ENCODE results near the gene ZNF827. TPM values are rescaled to one million over a fixed set of nuclear protein-coding genes. Genes with fewer than 3 reads are reported as not detected.

Gene ZNF827
- total RNA-seq, 1 donor = 16.3 TPM

GRCh38 chr4:145868637-145869409 is 69.8 kb downstream of the ZNF827 start:
- no peak overlapping the region for H3K27ac ChIP-seq (ENCODE audit: low read depth, low read length)
- H3K4me1 ChIP-seq (ENCODE audit: insufficient read depth, low read length) = no peaks in the 10 kb centered on the region
- no peak overlapping the region for H3K4me3 ChIP-seq (ENCODE audit: insufficient read depth, low read length)
- H3K79me2 ChIP-seq (ENCODE audit: insufficient read depth, low read length) = no peaks in the 10 kb centered on the region
- H4K20me1 ChIP-seq (ENCODE audit: insufficient read depth, low read length) = no peaks in the 10 kb centered on the region
- no peaks in the 10 kb centered on the region for H3K9me3 ChIP-seq (ENCODE audit: low read depth, low read length)
- no peak for DNase-seq (ENCODE audit: insufficient read length, low spot score, missing footprints)
- H3K4me2 ChIP-seq (ENCODE audit: insufficient read depth, low read length) = no peak overlapping the region
- H2AFZ ChIP-seq (ENCODE audit: low read length) = no peak overlapping the region
- H3K27me3 ChIP-seq (ENCODE audit: insufficient read depth, low read length) = no peaks in the 10 kb centered on the region
- peak; percentile 13 for TF ChIP-seq CTCF (IDR thresholded peaks at IDR 0.05; ENCODE audit: extremely low read depth, low read depth, low read length)
- H3K36me3 ChIP-seq (ENCODE audit: insufficient read depth, low read length) = no peaks in the 10 kb centered on the region

DNA sequence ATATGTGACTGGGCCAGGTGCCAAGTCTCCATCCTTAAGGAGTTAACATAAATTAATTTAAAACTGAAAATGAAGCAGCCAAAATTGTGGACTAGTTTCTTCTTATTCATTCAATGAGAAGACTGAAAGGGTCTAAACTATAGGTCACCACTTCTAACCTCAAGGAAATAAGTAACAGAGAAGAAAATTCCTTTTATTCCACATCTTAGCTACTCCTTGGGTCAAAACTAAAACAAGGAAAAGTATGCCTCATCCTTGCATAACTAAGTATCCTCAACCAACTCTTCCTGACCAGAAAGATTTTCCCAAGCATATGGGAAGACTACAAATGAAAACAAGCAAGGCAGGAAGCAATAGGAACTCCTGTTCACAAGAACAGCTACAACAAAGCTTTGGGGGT is 71.2 kb downstream of the ZNF827 start:
- no peak for DNase-seq (ENCODE audit: insufficient read length, low spot score, missing footprints)
- Histone ChIP-seq H3K36me3 (ENCODE audit: insufficient read depth, low read length) (no peaks in the 10 kb centered on the region), H3K4me2 (ENCODE audit: insufficient read depth, low read length) (no peak overlapping the region), H3K4me1 (ENCODE audit: insufficient read depth, low read length) (peaks cover 9% of the 10 kb centered on the region), H3K9me3 (ENCODE audit: low read depth, low read length) (no peaks in the 10 kb centered on the region), H3K27me3 (ENCODE audit: insufficient read depth, low read length) (no peaks in the 10 kb centered on the region), H4K20me1 (ENCODE audit: insufficient read depth, low read length) (no peaks in the 10 kb centered on the region), H3K27ac (ENCODE audit: low read depth, low read length) (no peak overlapping the region), H2AFZ (ENCODE audit: low read length) (no peak overlapping the region), H3K79me2 (ENCODE audit: insufficient read depth, low read length) (no peaks in the 10 kb centered on the region), H3K4me3 (ENCODE audit: insufficient read depth, low read length) (no peak overlapping the region)
- no peak for TF ChIP-seq CTCF (IDR thresholded peaks at IDR 0.05; ENCODE audit: extremely low read depth, low read depth, low read length)

GRCh38 chr4:145866991-145867390 is 71.6 kb downstream of the ZNF827 start:
- H2AFZ ChIP-seq (ENCODE audit: low read length) = no peak overlapping the region
- no peak overlapping the region for H3K4me3 ChIP-seq (ENCODE audit: insufficient read depth, low read length)
- H3K27me3 ChIP-seq (ENCODE audit: insufficient read depth, low read length) = no peaks in the 10 kb centered on the region
- H3K79me2 ChIP-seq (ENCODE audit: insufficient read depth, low read length) = no peaks in the 10 kb centered on the region
- H3K4me1 ChIP-seq (ENCODE audit: insufficient read depth, low read length) = peaks cover 9% of the 10 kb centered on the region
- TF ChIP-seq CTCF (IDR thresholded peaks at IDR 0.05; ENCODE audit: extremely low read depth, low read depth, low read length) = no peak
- no peak for DNase-seq (ENCODE audit: insufficient read length, low spot score, missing footprints)
- H3K9me3 ChIP-seq (ENCODE audit: low read depth, low read length) = no peaks in the 10 kb centered on the region
- no peak overlapping the region for H3K4me2 ChIP-seq (ENCODE audit: insufficient read depth, low read length)
- H4K20me1 ChIP-seq (ENCODE audit: insufficient read depth, low read length) = no peaks in the 10 kb centered on the region
- no peaks in the 10 kb centered on the region for H3K36me3 ChIP-seq (ENCODE audit: insufficient read depth, low read length)
- H3K27ac ChIP-seq (ENCODE audit: low read depth, low read length) = no peak overlapping the region

GRCh38 chr4:145865274-145865941 is 73.2 kb downstream of the ZNF827 start:
- H3K27me3 ChIP-seq (ENCODE audit: insufficient read depth, low read length) = no peaks in the 10 kb centered on the region
- no peak overlapping the region for H2AFZ ChIP-seq (ENCODE audit: low read length)
- no peaks in the 10 kb centered on the region for H3K36me3 ChIP-seq (ENCODE audit: insufficient read depth, low read length)
- H4K20me1 ChIP-seq (ENCODE audit: insufficient read depth, low read length) = no peaks in the 10 kb centered on the region
- H3K4me3 ChIP-seq (ENCODE audit: insufficient read depth, low read length) = no peak overlapping the region
- no peak for TF ChIP-seq CTCF (IDR thresholded peaks at IDR 0.05; ENCODE audit: extremely low read depth, low read depth, low read length)
- no peak overlapping the region for H3K27ac ChIP-seq (ENCODE audit: low read depth, low read length)
- H3K4me1 ChIP-seq (ENCODE audit: insufficient read depth, low read length) = peaks cover 9% of the 10 kb centered on the region
- H3K4me2 ChIP-seq (ENCODE audit: insufficient read depth, low read length) = no peak overlapping the region
- no peaks in the 10 kb centered on the region for H3K9me3 ChIP-seq (ENCODE audit: low read depth, low read length)
- DNase-seq (ENCODE audit: insufficient read length, low spot score, missing footprints) = no peak
- no peaks in the 10 kb centered on the region for H3K79me2 ChIP-seq (ENCODE audit: insufficient read depth, low read length)

Measured in osteoblast (primary cell).